Adrenal gland (tissue), 5 donors: ENCODE data around the gene SPG7.

Experiments used
- POLR2A ChIP-seq, 2 donors: fragments of 450-650 bp; IDR thresholded peaks; one replicate each; pipeline ENCODE4 v1.6.1; 2017; ENCODE audit warnings: antibody characterized with exemption in 2 of 2, mild to moderate bottlenecking in 2 of 2, moderate library complexity in 1 of 2
- TF ChIP-seq, protein P1 (sequence below), 6 experiments: fragments of 450-650 bp in 4 of 6; fragments of 200-600 bp in 2 of 6; sonication (generic) in 1 of 6; IDR thresholded peaks; 1 replicate in 5 of 6; 2 replicates in 1 of 6; pipeline versions ENCODE4 v1.5.1 to v1.8.0; 2016 to 2021; ENCODE audit warnings: antibody characterized with exemption in 6 of 6, mild to moderate bottlenecking in 2 of 6, moderate library complexity in 1 of 6
- donor health status: DM: no; HTN: no; CAD: no.

DNA sequence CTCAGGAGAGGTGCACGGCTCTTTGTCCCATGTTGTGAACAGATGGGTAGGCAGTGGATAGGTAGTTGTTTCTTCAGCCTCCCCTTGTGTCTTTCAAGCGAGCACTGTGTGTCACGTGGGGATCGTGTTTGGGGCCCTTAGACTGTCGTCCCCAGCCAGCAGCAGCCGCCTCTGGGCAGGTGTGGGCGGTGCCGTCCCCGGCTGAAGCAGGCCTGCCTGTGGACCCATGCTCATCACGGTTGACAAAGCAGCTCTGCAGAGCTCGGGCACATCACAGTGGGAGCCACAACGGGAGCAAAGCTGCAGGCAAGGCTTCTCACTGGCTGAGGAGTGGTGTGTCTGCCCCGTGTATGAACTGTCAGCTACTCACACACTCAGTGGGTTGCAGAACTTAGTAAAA, 47.6 kb downstream of the SPG7 start:
- TF ChIP-seq, protein P1, sequence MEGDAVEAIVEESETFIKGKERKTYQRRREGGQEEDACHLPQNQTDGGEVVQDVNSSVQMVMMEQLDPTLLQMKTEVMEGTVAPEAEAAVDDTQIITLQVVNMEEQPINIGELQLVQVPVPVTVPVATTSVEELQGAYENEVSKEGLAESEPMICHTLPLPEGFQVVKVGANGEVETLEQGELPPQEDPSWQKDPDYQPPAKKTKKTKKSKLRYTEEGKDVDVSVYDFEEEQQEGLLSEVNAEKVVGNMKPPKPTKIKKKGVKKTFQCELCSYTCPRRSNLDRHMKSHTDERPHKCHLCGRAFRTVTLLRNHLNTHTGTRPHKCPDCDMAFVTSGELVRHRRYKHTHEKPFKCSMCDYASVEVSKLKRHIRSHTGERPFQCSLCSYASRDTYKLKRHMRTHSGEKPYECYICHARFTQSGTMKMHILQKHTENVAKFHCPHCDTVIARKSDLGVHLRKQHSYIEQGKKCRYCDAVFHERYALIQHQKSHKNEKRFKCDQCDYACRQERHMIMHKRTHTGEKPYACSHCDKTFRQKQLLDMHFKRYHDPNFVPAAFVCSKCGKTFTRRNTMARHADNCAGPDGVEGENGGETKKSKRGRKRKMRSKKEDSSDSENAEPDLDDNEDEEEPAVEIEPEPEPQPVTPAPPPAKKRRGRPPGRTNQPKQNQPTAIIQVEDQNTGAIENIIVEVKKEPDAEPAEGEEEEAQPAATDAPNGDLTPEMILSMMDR (IDR thresholded peaks at IDR 0.05), result no peak
- no peak for TF ChIP-seq POLR2A (IDR thresholded peaks at IDR 0.05)
